ENCODE data around the gene TEK.

- TF ChIP-seq CTCF (IDR thresholded peaks at IDR 0.05; ENCODE audit: low read depth, low read length, poor library complexity, severe bottlenecking) (no peak), EZH2phosphoT487 (IDR thresholded peaks at IDR 0.05; ENCODE audit: borderline replicate concordance, low read length) (no peak)
Observed at GRCh38 chr9:27179245-27179865, 70.3 kb downstream of the TEK start.

All from DOHH2 (cell line).